ENCODE results near the gene RASL11A. TPM values are rescaled to one million over a fixed set of nuclear protein-coding genes. Genes with fewer than 3 reads are reported as not detected.
"Not testable (repeated sequence)": the region's sequence is repeated elsewhere in the genome, so short reads cannot be mapped to it uniquely, and the experiment has no call there.

Gene RASL11A
- total RNA-seq, 1 donor from 2014 or later, result 5.8 TPM

GRCh38 chr13:27267596-27267995 lies 3.0 kb upstream of the RASL11A start:
- no peak for ATAC-seq
- DNase-seq (ENCODE audit: low spot score), result no peak

DNA sequence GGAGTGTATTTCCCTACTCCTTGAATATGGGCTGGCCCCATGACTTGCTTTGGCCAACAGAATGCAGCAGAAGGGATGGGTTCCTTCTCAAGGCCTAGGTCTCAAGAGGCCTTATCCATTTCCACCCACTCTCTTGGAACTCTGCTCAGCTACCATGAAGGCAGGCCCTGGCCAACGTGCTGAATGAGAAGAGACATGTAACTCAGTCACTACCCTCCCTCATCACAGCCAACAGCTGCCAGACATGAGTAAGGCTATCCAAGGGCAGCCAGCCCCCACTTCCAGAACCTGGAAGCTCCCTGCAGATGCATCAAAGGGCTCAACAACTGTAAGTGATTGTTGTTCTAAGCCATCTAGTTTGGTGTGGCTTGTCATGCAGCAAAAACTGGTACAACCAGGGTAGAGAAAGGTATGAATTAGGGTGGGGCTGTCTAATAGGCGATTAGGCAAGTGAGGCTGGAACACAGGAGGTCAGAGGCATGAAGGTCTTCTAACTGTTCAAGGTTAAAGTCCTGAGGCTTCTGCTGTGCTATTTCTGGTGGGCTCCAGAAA lies 1.4 kb upstream of the RASL11A start:
- ATAC-seq (no peak), DNase-seq (ENCODE audit: low spot score) (no peak)

GRCh38 chr13:27271570-27272096 lies 1.0 kb downstream of the RASL11A start:
- ATAC-seq, result no peak

GRCh38 chr13:27273658-27274425 lies 3.2 kb downstream of the RASL11A start:
- DNase-seq (ENCODE audit: low spot score) (no peak), ATAC-seq (no peak)

More at GRCh38 chr13:27271570-27272096, 1.0 kb downstream of the RASL11A start:
- no peak for DNase-seq (ENCODE audit: low spot score)

- ATAC-seq, result no peak
- DNase-seq (ENCODE audit: low spot score), result no peak
Observed at GRCh38 chr13:27274631-27275030, 4.0 kb downstream of the RASL11A start.

- no peak for DNase-seq (ENCODE audit: low spot score)
Observed at GRCh38 chr13:27276188-27276587, 5.6 kb downstream of the RASL11A start.

DNA sequence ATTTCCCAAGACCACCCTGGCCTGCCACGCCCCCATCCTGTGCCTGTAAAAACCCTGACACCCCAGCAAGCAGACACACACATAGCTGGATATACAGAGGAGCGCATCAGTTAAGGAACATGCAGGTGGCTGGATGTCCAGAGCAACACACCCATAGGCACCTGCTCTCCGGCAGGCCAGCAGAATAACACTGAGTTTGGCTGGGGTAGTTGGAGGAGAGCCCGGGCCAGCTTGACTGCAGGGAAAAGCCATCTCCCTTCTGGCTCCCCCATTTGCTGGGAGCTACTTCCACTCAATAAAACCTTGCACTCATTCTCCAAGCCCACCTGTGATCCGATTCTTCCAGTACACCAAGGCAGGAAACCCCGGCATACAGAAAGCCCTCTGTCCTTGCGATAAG lies 8.9 kb downstream of the RASL11A start:
- DNase-seq (ENCODE audit: low spot score) (no peak), ATAC-seq (no peak)

More at GRCh38 chr13:27276188-27276587, 5.6 kb downstream of the RASL11A start:
- ATAC-seq, result no peak

DNA sequence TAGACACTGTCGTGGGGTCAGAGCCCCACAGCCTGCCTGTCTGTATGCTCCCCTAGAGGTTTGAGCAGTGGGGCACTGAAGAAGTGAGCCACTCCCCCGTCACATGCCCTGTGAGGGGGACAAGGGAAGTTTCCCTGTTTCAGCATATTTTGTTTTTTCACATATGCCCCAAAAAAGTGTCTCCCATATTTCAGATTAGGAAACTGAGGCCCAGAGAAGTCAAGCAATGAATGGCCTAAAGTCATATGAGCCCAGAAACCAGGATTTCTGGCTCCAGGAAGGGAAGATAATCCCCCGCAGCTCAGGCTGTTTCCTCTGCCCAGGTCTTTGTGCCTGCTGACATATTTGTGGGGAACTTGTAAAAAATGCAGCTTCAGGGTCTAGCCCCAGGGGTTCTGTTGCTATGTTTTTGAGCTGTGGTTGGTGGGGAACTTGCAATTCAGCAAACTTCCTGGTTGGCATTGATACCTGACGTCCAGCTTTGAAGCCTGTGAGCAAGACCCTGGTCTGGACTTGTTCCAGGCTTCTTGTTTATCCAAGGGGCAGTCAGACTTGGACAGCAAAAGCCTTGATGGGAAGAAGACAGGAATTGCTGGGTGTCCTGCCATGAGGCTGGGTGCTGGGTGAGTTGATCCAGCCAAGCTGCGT lies 9.5 kb downstream of the RASL11A start:
- ATAC-seq (no peak), DNase-seq (ENCODE audit: low spot score) (no peak)

GRCh38 chr13:27280841-27281240 lies 10.2 kb downstream of the RASL11A start:
- no peak for ATAC-seq

DNA sequence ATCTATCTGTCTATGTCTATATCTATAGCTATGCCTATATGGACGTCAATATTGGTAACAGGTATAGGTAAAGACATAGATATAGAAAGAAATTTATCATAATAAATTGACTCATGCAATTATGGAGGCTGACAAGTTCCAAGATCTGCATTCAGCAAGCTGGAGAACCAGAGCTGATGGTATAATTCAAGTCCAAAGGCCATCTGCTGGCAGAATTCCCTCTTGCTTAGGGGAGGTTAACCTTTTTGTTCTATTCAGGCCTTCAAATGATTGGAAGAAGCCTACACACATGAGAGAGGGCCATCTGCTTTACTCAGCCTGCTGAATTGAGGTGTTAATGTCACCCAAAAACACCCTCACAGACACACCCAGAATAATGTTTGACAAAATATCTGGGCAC lies 10.8 kb downstream of the RASL11A start:
- ATAC-seq (peak; percentile 71), DNase-seq (ENCODE audit: low spot score) (no peak)

More at GRCh38 chr13:27280841-27281240, 10.2 kb downstream of the RASL11A start:
- no peak for DNase-seq (ENCODE audit: low spot score)

DNA sequence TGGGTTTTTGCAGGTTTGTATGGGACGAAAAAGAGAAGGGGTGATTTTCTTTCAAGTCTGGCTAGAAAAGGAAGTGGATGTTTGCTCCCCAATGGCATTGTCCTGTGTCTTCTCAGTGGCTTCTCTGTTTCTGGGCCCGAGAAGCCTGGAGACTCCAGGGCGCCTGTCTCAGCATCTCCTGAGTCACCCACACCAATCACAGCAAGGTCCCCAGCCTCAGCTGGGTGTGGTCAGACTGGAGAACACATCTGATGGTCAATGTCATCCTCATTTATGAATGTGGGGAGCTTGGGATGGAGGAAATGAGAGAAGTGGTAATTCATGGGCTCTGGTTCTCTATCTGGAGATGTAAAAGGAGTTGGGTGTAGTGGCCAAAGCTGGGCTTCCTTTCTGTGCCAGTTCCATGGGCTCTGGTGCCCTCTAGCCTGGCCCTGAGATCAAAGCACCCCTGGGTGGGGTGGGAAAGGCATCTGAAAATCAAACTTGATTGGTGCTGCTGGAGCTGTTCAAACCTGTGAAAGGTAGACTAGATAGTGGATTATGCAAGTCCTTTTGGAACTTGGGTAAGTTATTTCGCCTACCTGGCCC lies 13.4 kb downstream of the RASL11A start:
- no peak for DNase-seq (ENCODE audit: low spot score)
- peak; percentile 78 for ATAC-seq

- ATAC-seq (peak; percentile 85), DNase-seq (ENCODE audit: low spot score) (peak; percentile 48)
Observed at GRCh38 chr13:27288392-27288791, 17.8 kb downstream of the RASL11A start.

DNA sequence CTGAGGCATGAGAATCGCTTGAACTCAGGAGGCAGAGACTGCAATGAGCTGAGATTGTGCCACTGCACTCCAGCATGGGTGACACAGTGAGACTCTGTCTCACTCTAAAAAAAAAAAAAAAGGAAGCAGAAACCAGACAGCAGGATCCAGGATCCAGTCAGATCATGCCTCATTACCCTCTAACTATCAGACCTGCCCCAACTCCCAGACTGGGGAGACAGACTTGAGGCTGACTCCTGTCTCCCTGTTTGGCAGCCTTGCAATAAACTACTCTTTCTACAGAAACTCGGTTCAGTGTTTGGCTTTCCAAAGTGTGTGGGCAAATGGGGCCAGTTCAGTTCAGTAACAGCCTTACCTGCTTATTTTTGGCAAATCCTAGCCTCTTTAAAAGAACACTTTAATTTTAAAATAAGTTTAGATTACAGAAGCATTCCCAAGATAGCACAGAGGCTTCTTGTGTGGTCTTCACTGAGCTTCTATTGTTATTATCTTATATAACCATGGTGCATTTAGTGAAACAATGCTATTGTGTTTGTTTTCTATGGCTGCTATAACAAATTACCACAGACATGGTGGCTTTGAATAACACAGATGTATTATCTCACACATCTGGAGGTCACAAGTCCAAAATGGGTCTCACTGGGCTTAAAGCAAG lies 18.5 kb downstream of the RASL11A start:
- DNase-seq (ENCODE audit: low spot score), result no peak
- ATAC-seq, result peak; percentile 19

GRCh38 chr13:27290715-27291114 lies 20.1 kb downstream of the RASL11A start:
- ATAC-seq (no peak), DNase-seq (ENCODE audit: low spot score) (no peak)

DNA sequence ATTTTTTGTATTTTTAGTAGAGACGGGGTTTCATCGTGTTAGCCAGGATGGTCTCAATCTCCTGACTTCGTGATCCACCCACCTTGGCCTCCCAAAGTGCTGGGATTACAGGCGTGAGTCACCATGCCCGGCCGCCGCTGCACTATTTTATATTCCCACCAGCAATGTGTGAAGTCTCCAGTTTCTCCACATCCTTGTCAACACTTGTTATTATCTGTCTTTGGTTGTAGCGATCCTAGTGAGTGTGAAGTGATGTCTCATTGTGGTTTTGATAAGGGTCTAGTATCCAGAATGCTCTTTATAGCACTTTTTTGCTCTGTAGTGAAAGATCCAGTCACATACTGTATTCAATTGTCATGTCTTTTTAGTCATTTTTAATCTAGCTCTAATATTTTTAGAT lies 21.3 kb downstream of the RASL11A start:
- not testable (repeated sequence) for DNase-seq (ENCODE audit: low spot score); ATAC-seq

- no peak for ATAC-seq
Observed at GRCh38 chr13:27293076-27293691, 22.6 kb downstream of the RASL11A start.

GRCh38 chr13:27293873-27294515 lies 23.4 kb downstream of the RASL11A start:
- ATAC-seq, result no peak

More at GRCh38 chr13:27293076-27293691, 22.6 kb downstream of the RASL11A start:
- no peak for DNase-seq (ENCODE audit: low spot score)

GRCh38 chr13:27295096-27295495 lies 24.5 kb downstream of the RASL11A start:
- ATAC-seq, result no peak
- no peak for DNase-seq (ENCODE audit: low spot score)

More at GRCh38 chr13:27293873-27294515, 23.4 kb downstream of the RASL11A start:
- no peak for DNase-seq (ENCODE audit: low spot score)

DNA sequence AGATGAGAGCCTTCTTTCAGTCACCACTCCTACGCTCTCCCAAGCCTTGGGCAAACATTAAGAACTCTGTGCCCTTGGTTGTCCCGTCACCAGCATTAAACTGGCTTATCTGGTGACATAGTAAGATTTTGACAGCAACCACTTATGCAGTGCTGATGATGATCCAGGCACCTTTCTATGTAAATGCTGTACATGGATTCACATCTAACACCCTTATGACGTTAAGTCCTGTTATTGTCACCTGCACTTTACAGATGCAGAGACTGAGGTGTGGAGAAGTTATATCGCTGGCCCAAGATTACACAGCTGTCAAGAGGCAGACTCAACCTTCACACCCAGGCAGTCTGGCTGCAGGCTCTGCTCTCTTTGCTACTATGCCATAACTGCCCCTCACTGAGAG lies 25.0 kb downstream of the RASL11A start:
- DNase-seq (ENCODE audit: low spot score) (no peak), ATAC-seq (no peak)

GRCh38 chr13:27296496-27296895 lies 25.9 kb downstream of the RASL11A start:
- no peak for ATAC-seq

More at GRCh38 chr13:27296496-27296895, 25.9 kb downstream of the RASL11A start:
- no peak for DNase-seq (ENCODE audit: low spot score)
